ENCODE data around the gene BCOR.

The BCOR gene

DNA sequence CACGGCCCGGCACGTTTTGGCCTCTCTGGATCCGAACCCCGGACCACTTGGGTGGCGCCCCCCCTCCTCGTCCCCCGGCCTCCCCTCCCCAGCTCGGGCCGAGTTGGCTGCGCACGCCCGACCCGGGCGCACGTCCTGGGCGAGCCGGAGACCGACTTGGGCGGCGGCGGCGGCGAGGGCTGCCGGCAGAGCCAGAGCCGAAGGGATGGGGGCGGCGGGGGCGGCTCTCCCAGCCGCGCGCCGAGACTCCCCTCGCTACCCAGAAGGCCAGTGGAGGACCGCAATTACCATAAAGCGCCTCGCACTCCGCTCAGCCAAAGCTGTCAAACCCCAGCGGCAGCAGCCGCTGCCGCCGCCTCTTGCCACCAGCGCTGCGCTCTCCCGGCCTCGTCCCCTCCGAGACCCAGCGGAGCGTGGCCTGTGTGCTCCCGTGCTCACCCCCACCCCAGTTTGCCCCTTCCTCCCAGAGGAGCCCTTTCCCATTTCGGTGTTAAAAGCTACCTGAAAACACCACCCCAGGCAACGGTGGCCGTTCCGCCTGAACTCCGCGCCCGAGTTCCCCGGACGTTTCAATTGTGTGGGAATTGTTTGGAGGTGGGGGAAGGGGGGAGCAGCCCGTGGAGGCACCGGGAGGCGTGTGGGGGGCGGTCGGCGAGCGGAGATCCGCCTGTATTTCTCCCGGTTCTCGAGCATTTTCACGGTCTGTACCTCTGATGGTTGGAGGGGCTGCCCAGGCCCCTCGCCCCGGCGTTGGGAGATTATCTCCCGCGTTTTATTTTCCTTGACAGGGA lies 701 bp upstream of the BCOR start:
- peak in 3 of 5 experiments; percentile 45 to 87 (median 69) for DNase-seq

DNA sequence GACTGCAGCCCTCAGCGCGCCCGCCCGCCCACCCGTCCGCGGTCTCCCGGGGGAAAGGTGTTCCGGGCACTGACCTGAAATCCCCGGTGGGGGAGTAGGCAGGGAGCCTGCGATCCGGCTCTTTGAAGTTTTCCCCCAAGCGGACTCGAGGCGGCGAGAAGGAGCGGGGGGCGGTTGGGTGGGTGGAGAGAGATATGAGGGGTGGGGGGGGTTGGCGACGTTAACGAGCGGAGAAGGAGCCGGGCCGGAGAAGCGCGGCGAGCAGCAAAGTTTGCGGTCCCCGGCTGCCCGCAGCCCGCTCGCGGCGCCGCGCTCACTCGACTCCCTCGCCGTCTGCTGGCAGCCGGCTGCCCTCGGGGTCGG lies 636 bp downstream of the BCOR start:
- DNase-seq: peak in 1 of 5 experiments; percentile 28

- peak; percentile 43 to 76 (median 57) for DNase-seq
Measured at GRCh38 chrX:40096395-40097091, 1.2 kb downstream of the BCOR start.

GRCh38 chrX:40095583-40096394 lies 2.0 kb downstream of the BCOR start:
- DNase-seq: peak in 2 of 5 experiments; percentile 35 to 70

- DNase-seq: no peak
Measured at GRCh38 chrX:40094900-40095582, 2.7 kb downstream of the BCOR start.

- DNase-seq: peak in 1 of 5 experiments; percentile 67
Measured at GRCh38 chrX:40094041-40094899, 3.5 kb downstream of the BCOR start.

DNA sequence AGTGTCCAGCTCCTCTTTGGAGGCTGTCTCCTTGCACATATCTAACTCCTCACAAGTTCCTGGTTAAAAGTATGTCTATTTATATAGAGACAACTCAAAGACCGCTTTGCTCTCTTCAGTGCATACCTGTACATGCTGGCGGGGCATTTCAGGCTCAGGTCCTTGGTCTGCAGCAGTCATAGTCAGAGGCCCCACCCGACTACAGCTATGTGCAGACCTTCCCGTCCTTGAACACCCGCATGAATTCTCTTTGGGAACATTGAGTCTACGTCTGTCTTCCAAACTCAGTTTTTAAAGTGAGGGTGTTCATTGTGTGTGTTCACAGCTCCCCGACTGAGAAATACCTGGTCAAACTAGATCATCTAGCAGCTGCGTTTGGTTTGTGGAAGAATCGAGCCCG lies 4.2 kb downstream of the BCOR start:
- no peak for DNase-seq

DNA sequence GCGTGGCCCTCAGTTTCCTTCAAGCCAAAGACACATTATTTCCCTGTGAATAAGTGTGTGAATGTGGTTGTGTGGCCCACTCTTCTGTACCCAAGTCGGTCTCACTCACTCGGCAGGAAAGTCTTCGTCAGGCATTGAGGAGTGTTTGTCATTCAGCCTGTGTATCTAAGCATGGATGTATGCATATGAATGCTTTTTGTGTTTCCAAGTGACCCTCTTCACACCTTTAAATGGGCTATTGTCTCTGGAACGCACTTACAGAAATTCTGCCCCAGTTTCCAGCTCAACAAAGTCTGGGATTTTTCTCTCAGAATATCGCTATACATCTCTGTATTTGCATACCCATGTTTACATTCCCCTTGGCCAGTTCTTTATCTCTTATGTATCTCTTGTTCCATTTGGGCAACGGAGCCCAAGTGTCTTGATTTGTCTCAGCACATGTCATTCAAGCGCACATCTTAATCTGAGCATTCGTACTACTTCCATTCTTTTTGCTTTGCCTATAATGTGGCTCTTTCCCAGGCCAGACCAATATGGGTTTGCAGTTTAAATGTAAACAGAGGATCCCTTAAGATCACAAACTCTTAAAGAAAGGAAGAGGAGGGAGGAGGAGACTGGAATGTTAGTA lies 4.8 kb downstream of the BCOR start:
- no peak for DNase-seq

- DNase-seq: no peak
Measured at GRCh38 chrX:40091691-40092421, 5.9 kb downstream of the BCOR start.

DNA sequence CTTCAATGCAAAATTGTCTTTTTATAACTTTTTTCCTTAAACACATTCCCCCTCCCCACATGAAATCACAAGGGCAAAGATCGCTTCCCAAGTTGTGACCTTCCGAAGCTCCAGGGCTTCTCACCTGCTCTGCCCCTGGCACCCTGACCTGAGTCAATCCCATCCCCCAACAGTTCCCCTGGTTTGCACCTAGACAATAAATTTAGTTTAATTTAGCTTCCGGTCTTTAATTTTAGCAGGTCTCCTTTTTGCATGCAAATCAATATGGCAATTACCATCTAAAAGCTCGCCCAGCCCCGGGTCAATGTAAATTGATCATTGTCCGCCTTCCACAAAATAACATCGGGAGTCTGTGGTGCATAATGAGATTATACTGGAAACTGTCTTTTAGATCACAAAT lies 6.8 kb downstream of the BCOR start:
- no peak for DNase-seq

DNA sequence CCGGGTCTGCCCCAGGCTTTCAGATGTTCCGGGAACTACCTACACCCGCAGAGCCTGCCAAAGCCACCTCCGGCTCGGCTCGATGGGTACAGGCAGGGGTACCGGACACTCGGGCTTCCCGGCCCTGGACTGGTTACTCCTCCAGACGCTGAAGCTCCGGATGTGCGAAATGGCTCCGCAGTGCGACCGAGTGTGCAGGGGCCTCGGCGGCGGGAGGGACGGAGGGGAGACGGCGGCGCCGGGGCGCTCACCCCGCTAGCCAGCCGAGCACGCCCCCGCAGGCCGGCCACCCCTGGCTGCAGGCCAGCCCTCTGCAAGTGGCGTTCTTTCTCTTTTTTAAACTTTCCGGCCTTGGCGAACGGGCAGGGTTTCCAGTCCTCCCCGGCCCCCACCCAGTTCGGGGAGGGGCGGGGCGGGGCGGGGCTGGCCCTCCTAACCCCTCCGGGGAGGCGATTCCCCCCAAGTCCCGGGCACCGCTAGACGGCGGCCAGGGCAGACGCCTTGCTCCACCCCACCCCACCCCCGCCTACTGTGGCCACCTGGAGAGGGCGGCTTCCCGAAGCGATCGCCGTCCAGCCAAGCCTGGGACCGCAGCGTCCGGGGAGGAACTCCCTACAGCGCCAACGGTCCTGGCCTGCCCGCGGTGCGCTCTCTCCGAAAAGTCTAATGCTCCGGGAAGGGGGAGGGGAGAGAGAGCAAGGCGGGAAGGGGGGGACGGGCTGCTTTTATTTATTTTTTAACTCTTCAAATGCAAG lies 7.5 kb downstream of the BCOR start:
- DNase-seq: no peak

- DNase-seq: no peak
Measured at GRCh38 chrX:40088803-40089540, 8.8 kb downstream of the BCOR start.

DNA sequence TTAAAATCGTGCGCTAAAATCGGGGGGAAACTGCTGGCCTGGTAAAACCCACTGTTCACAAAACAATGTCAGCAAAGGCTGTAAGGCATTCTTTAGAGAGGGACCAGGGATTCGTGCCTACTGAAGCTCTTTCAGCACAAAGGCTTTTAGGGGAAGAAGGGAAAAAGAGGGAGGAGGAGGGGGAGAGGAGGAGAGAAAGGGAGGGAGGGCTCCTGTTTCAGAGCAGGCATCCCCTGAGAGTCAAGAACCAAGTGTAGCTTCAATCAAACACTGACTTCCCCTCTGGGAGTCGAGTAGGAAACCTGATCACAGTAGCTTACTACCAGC lies 9.5 kb downstream of the BCOR start:
- DNase-seq: no peak

- DNase-seq: no peak
Measured at GRCh38 chrX:40087425-40088298, 10.1 kb downstream of the BCOR start.

DNA sequence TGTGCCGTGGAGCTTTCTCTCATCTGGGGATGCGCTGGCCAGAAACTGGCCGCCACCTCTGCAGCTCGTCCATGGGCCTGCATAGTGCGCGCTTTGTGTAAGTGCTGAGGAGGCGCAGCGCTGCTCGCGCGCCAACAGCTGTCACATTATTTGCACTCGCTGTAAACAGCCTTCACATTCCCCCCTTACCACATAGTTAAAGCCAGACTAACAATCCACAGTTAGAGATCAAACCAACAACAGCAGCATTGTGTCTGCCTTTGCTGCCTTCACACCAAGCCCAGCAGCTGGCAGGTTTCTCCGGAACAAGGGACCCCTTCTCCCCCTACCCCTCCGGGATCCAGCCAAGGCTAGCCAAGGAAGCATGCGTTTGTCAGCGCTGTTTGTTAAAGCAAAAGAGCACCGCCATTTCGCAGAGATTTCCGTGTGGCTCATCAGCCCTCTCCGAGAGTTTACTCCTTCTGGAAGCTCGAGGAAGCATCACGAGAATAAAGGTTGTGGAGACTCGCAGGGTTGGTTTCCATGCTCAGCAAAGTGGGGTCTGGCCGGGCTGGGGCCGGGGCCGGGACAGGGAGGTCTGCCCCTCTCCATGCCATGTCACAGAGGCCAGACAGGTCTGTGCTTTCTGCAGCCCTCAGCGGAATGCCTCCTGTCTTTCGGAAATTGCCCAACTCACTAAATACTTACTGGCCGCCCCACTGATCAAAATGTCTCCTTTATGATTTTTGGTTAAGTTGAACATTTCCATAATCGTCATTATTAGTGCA lies 11.0 kb downstream of the BCOR start:
- DNase-seq: no peak

DNA sequence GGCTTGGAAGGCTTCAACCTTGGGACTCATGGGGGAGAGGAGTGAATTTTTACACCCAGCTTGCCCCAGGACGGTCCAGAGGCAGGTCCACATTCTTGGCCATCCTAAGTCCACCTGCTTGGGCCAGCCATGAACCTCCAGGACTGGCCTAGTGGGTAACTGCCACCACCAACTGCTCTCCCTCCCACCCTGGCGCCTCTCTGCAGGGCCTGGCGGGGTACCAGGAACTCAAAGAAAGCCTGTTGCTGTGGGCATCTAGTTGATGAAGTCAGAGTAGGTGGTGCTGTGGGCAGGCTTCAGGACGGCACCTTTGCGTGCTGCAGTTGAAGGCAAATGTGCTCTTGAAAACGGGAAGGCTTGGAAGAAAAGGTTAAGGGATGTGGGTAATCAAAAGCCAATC lies 12.0 kb downstream of the BCOR start:
- DNase-seq: no peak

DNA sequence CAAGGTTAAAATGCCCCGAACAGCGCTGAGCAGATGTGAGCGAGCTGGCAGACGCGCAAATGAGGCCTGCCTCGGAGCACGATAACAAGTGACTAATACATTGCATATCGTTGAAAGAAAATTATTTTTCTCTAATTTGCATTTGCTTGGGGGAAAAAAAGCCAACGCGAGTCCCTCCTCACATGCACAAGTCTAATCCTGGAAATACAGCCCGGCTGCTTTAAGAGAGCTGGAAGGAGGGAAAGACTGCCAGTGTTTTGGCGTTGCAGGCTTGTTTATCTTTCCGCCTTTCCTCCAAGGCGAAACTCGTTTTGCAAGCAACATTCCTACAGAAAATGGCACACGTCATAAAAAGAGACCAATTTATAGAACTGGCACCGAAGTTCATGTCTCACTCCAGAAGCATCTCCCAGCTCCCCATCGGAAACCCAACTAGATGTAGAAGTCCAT lies 12.6 kb downstream of the BCOR start:
- DNase-seq: no peak

Measured in T-helper 2 cell (primary cell).